ENCODE results near the gene POLR3E.

- TF ChIP-seq CTCF (IDR thresholded peaks at IDR 0.05) (no peak), ZNF138 (CRISPR knock-in tag; conservative IDR thresholded peaks at IDR 0.05) (no peak), ATF2 (CRISPR knock-in tag; IDR thresholded peaks at IDR 0.05; ENCODE audit: borderline replicate concordance, low read depth) (no peak), PRDM15 (CRISPR knock-in tag; IDR thresholded peaks at IDR 0.05) (no peak), CREB1 (CRISPR knock-in tag; IDR thresholded peaks at IDR 0.05) (no peak), CBFB (CRISPR knock-in tag; IDR thresholded peaks at IDR 0.05; ENCODE audit: low read depth) (no peak), MAX (CRISPR knock-in tag; IDR thresholded peaks at IDR 0.05) (no peak), ZBTB43 (CRISPR knock-in tag; IDR thresholded peaks at IDR 0.05) (no peak), MYBL2 (CRISPR knock-in tag; IDR thresholded peaks at IDR 0.05) (no peak), ZNF532 (CRISPR knock-in tag; IDR thresholded peaks at IDR 0.05; ENCODE audit: borderline replicate concordance) (no peak), ESRRA (CRISPR knock-in tag; IDR thresholded peaks at IDR 0.05; ENCODE audit: borderline replicate concordance) (no peak), ZSCAN18 (CRISPR knock-in tag; IDR thresholded peaks at IDR 0.05) (no peak), ZNF232 (CRISPR knock-in tag; IDR thresholded peaks at IDR 0.05) (no peak), USF1 (CRISPR knock-in tag; IDR thresholded peaks at IDR 0.05) (no peak)
These were observed 73.0 kb downstream of the POLR3E start for GRCh38 chr16:22370038-22370820.

Data from WTC11 (cell line).